Aorta (tissue), 5 donors: ENCODE measurements around the gene STARD9. TPM values are rescaled to one million over a fixed set of nuclear protein-coding genes. Genes with fewer than 3 reads are reported as not detected.

Experiments
- ATAC-seq: fragments of 200-7000 bp; cut with Tn5 transposase; one replicate; pipeline ENCODE4 v1.9.1; 2022; ENCODE audit warnings: moderate library complexity; ENCODE audit not compliant: low FRiP score
- DNase-seq, 2 donors: peaks; one replicate each; pipeline ENCODE4 v3.0.0-alpha.2; 2020
- H3K27ac ChIP-seq, 2 donors: one replicate each; pipeline ENCODE4 v1.5.1; 2013; ENCODE audit warnings: low read length in 2 of 2, mild to moderate bottlenecking in 2 of 2, moderate library complexity in 2 of 2, control low read depth in 1 of 2, inconsistent platforms in 1 of 2, low read depth in 1 of 2
- H3K27me3 ChIP-seq, 2 donors: one replicate each; pipeline ENCODE4 v1.6.1; 2013; ENCODE audit warnings: control low read depth in 1 of 2, low read length in 1 of 2, mild to moderate bottlenecking in 1 of 2, moderate library complexity in 1 of 2; ENCODE audit not compliant: insufficient read depth in 2 of 2, control insufficient read depth in 1 of 2
- H3K36me3 ChIP-seq, 2 donors: one replicate each; pipeline ENCODE4 v1.6.1; 2013; ENCODE audit warnings: control low read depth in 1 of 2, low read length in 1 of 2, mild to moderate bottlenecking in 1 of 2; ENCODE audit not compliant: insufficient read depth in 2 of 2, control insufficient read depth in 1 of 2
- H3K4me1 ChIP-seq, 2 donors: one replicate each; pipeline ENCODE4 v1.6.1; 2013; ENCODE audit warnings: low read length in 2 of 2, control low read depth in 1 of 2, mild to moderate bottlenecking in 1 of 2, moderate library complexity in 1 of 2; ENCODE audit not compliant: insufficient read depth in 2 of 2, control insufficient read depth in 1 of 2
- H3K4me3 ChIP-seq, 2 donors: one replicate each; pipeline ENCODE4 v1.5.1; 2013; ENCODE audit warnings: low read length in 2 of 2, control low read depth in 1 of 2, mild to moderate bottlenecking in 1 of 2
- H3K9me3 ChIP-seq: one replicate; pipeline ENCODE4 v1.6.1; 2013; ENCODE audit warnings: mild to moderate bottlenecking, low read length; ENCODE audit not compliant: control insufficient read depth
- WGBS, 2 donors: extraction: QIAGEN DNeasy Blood & Tissue Kit; methylation state at CpG; one replicate each; pipeline ENCODE4 v1.1.7; 2013; 5-methylcytosine and 5-hydroxymethylcytosine counted together
- intact Hi-C, 2 donors: fragments of 100-400 bp; cut with DNase I; formaldehyde crosslinking; loops; one replicate each; pipeline versions ENCODE4 v1.14.2 to v1.15.0; 2022
- polyA plus RNA-seq, 2 donors: library from polyadenylated mRNA; stranded (reverse); fragments of 200-250 nt; gene quantifications; one replicate each; pipeline ENCODE4 v1.2.3, GENCODE V29; 2013
- total RNA-seq, 2 donors: library from RNA; stranded (reverse); fragmentation: NEBNext Ultra II Directional; extraction: Animal tissue kit (Norgen Biotek cat#: 25700); gene quantifications; one replicate each; pipeline ENCODE4 v1.2.1, GENCODE V29; 2021
- donor health status: healthy with polysubstance abuse.
- donor health status: Bipolar disorder and iron deficiency.
- donor health status: DM: no; HTN: no; CAD: no.
- donor health status: DM: no; HTN: no; CAD: no.
- donor health status: DM: yes; HTN: yes; CAD: no.

Gene STARD9
- total and polyA plus RNA-seq, 4 donors, result 3.3 to 65.8 (median 26.5) TPM

- 10 to 41% methylated on average over 1 of the region's 1 CpG for WGBS, 2 donors
- ATAC-seq (no peak), DNase-seq (no peak)
- Histone ChIP-seq H3K9me3 (no peaks in the 10 kb centered on the region), H3K36me3 (no peaks in the 10 kb centered on the region), H3K27ac (no peak overlapping the region), H3K4me1 (no peaks in the 10 kb centered on the region), H3K4me3 (no peak overlapping the region), H3K27me3 (no peaks in the 10 kb centered on the region)
- intact Hi-C loops, result no loop called here
These were observed 36.1 kb downstream of the STARD9 start for GRCh38 chr15:42611532-42611931.

GRCh38 chr15:42612367-42612912 lies 37.0 kb downstream of the STARD9 start:
- ATAC-seq, result no peak
- WGBS, 2 donors, result 80 to 83% methylated on average over 8 of the region's 8 CpGs
- Histone ChIP-seq H3K27me3 (no peaks in the 10 kb centered on the region), H3K9me3 (no peaks in the 10 kb centered on the region), H3K4me1 (no peaks in the 10 kb centered on the region), H3K36me3 (no peaks in the 10 kb centered on the region), H3K4me3 (no peak overlapping the region), H3K27ac (no peak overlapping the region)
- no peak for DNase-seq
- intact Hi-C loops, result no loop called here

DNA sequence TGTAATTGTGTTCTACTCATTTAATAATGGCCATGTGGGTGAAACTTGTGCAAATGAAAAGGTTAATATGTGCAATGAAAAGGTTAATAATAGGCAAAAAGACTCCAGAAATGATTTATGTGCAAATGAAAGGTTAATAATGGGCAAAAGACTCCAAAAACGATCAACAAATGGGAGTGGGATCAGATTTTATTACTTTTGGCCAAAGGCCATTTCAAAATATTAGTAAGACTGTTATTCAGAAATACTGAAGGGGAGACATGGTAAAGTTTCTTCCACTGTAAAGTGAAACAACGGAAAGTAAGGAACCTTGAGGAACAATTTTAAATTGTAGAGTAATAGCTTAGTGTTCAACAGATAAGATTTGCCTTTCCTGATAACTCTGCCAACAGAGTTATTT lies 40.7 kb downstream of the STARD9 start:
- Histone ChIP-seq H3K27me3 (no peaks in the 10 kb centered on the region), H3K4me3 (no peak overlapping the region), H3K9me3 (no peaks in the 10 kb centered on the region), H3K4me1 (no peaks in the 10 kb centered on the region), H3K27ac (no peak overlapping the region), H3K36me3 (no peaks in the 10 kb centered on the region)
- DNase-seq, result no peak
- WGBS, 2 donors, result 1 to 3% methylated on average over 2 of the region's 2 CpGs
- no peak for ATAC-seq
- intact Hi-C loops, result loop anchor here in 1 of 2 donors (5.0 kb wide), 1 partner anchor 39 kb away; the partner anchor contains the start of gene STARD9

GRCh38 chr15:42619656-42620371 lies 44.4 kb downstream of the STARD9 start:
- no peak for DNase-seq
- no peak for ATAC-seq
- Histone ChIP-seq H3K27ac (no peak overlapping the region), H3K36me3 (no peaks in the 10 kb centered on the region), H3K4me1 (no peaks in the 10 kb centered on the region), H3K27me3 (no peaks in the 10 kb centered on the region), H3K4me3 (no peak overlapping the region), H3K9me3 (no peaks in the 10 kb centered on the region)
- intact Hi-C loops, result loop anchor here in 1 of 2 donors (5.0 kb wide), 1 partner anchor 43 kb away; the partner anchor contains the start of gene STARD9
- 96 to 97% methylated on average over 4 of the region's 4 CpGs for WGBS, 2 donors

GRCh38 chr15:42621386-42621785 lies 46.0 kb downstream of the STARD9 start:
- Histone ChIP-seq H3K9me3 (no peaks in the 10 kb centered on the region), H3K4me1 (no peaks in the 10 kb centered on the region), H3K27me3 (no peaks in the 10 kb centered on the region), H3K4me3 (no peak overlapping the region), H3K36me3 (no peaks in the 10 kb centered on the region), H3K27ac (no peak overlapping the region)
- DNase-seq, result no peak
- 93 to 96% methylated on average over 1 of the region's 1 CpG for WGBS, 2 donors
- intact Hi-C loops, result no loop called here
- ATAC-seq, result no peak

GRCh38 chr15:42621996-42622925 lies 46.9 kb downstream of the STARD9 start:
- Histone ChIP-seq H3K36me3 (no peaks in the 10 kb centered on the region), H3K4me1 (no peaks in the 10 kb centered on the region), H3K9me3 (no peaks in the 10 kb centered on the region), H3K27me3 (no peaks in the 10 kb centered on the region), H3K4me3 (no peak overlapping the region), H3K27ac (no peak overlapping the region)
- no peak for ATAC-seq
- intact Hi-C loops, result no loop called here
- WGBS, 2 donors, result 89 to 91% methylated on average over 6 of the region's 6 CpGs
- DNase-seq, result no peak

GRCh38 chr15:42623951-42624350 lies 48.5 kb downstream of the STARD9 start:
- no peak for DNase-seq
- H3K4me3 ChIP-seq, result no peak overlapping the region
- H3K27me3 ChIP-seq, result no peaks in the 10 kb centered on the region
- H3K9me3 ChIP-seq, result no peaks in the 10 kb centered on the region
- H3K4me1 ChIP-seq, result no peaks in the 10 kb centered on the region
- ATAC-seq, result no peak
- intact Hi-C loops, result no loop called here
- H3K36me3 ChIP-seq, result no peaks in the 10 kb centered on the region
- H3K27ac ChIP-seq, result no peak overlapping the region

DNA sequence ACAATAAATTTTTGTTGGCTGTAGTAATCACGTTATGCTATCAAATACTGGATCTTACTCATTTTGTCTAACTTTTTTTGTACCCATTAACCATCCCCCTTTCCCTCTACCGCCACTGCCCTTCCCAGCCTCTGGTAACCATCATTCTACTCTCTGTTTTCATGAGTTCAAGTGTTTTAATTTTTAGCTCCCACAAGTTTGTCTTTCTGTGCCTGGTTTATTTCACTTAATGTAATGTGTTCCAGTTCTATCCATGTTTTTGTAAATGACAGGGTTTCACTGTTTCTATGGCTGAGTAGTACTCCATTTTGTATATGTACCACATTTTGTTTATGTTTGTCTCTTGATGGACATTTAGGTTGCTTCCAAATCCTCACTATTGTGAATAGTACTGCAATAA lies 52.1 kb downstream of the STARD9 start:
- no peaks in the 10 kb centered on the region for H3K27me3 ChIP-seq
- no peak for ATAC-seq
- 86 to 89% methylated on average over 2 of the region's 2 CpGs for WGBS, 2 donors
- peaks cover 0 to 2% of the 10 kb centered on the region in 2 donors for H3K4me1 ChIP-seq
- intact Hi-C loops, result no loop called here
- no peak overlapping the region for H3K4me3 ChIP-seq
- H3K9me3 ChIP-seq, result no peaks in the 10 kb centered on the region
- no peak for DNase-seq
- no peak overlapping the region for H3K27ac ChIP-seq
- no peaks in the 10 kb centered on the region for H3K36me3 ChIP-seq
